SK-N-SH treated with all-trans-retinoic acid at 6 μM for 48 hours (cell line): ENCODE measurements around the gene NUPR2.
"Not testable (repeated sequence)": the region's sequence is repeated elsewhere in the genome, so short reads cannot be mapped to it uniquely, and the experiment has no call there.

Source experiments
- ATAC-seq: fragments of 200-7000 bp; cut with Tn5 transposase; 3 replicates; pipeline ENCODE4 v1.9.1; 2020; ENCODE audit warnings: mild to moderate bottlenecking, moderate library complexity
- CREB5 ChIP-seq: fragments of 250-450 bp; sonication (Bioruptor Pico); IDR thresholded peaks from 2 replicates; pipeline ENCODE4 v1.5.1; 2020; ENCODE audit warnings: low read depth, mild to moderate bottlenecking, moderate library complexity
- CSDC2 ChIP-seq: fragments of 250-450 bp; sonication (Bioruptor Pico); IDR thresholded peaks from 2 replicates; pipeline ENCODE4 v1.5.0; 2020; ENCODE audit warnings: mild to moderate bottlenecking, moderate library complexity
- CSRNP3 ChIP-seq: fragments of 250-450 bp; sonication (Bioruptor Pico); IDR thresholded peaks from 2 replicates; pipeline ENCODE4 v1.5.1; 2021; ENCODE audit warnings: mild to moderate bottlenecking, moderate library complexity
- ESRRG ChIP-seq: fragments of 250-450 bp; sonication (Bioruptor Pico); IDR thresholded peaks from 2 replicates; pipeline ENCODE4 v1.6.1; 2021; ENCODE audit warnings: mild to moderate bottlenecking
- GLIS3 ChIP-seq: fragments of 250-450 bp; sonication (Bioruptor Pico); IDR thresholded peaks from 2 replicates; pipeline ENCODE4 v1.5.0; 2020; ENCODE audit warnings: mild to moderate bottlenecking, moderate library complexity
- ISL1 ChIP-seq: fragments of 250-450 bp; sonication (Bioruptor Pico); IDR thresholded peaks from 2 replicates; pipeline ENCODE4 v2.1.2; 2022; ENCODE audit warnings: mild to moderate bottlenecking, moderate library complexity
- OSR1 ChIP-seq: fragments of 250-450 bp; sonication (Bioruptor Pico); IDR thresholded peaks from 2 replicates; pipeline ENCODE4 v1.8.0; 2022; ENCODE audit warnings: moderate library complexity, mild to moderate bottlenecking, inconsistent platforms
- PATZ1 ChIP-seq: fragments of 250-450 bp; sonication (Bioruptor Pico); IDR thresholded peaks from 2 replicates; pipeline ENCODE4 v1.8.0; 2020; ENCODE audit warnings: mild to moderate bottlenecking, moderate library complexity, borderline replicate concordance
- PPARA ChIP-seq: fragments of 250-450 bp; sonication (Bioruptor Pico); IDR thresholded peaks from 2 replicates; pipeline ENCODE4 v1.5.0; 2020; ENCODE audit warnings: mild to moderate bottlenecking, borderline replicate concordance
- RARB ChIP-seq: fragments of 250-450 bp; sonication (Bioruptor Pico); IDR thresholded peaks from 2 replicates; pipeline ENCODE4 v1.8.0; 2021; ENCODE audit warnings: mild to moderate bottlenecking, moderate library complexity
- SNAI2 ChIP-seq: fragments of 250-450 bp; sonication (Bioruptor Pico); IDR thresholded peaks from 2 replicates; pipeline ENCODE4 v1.5.0; 2020; ENCODE audit warnings: mild to moderate bottlenecking, moderate library complexity
- TCF4 ChIP-seq: fragments of 250-450 bp; sonication (Bioruptor Pico); IDR thresholded peaks from 2 replicates; pipeline ENCODE4 v1.8.0; 2021; ENCODE audit warnings: mild to moderate bottlenecking, moderate library complexity, borderline replicate concordance
- TOX ChIP-seq: fragments of 250-450 bp; sonication (Bioruptor Pico); IDR thresholded peaks from 2 replicates; pipeline ENCODE4 v1.8.0; 2021; ENCODE audit warnings: mild to moderate bottlenecking, moderate library complexity, borderline replicate concordance
- TSHZ2 ChIP-seq: fragments of 250-450 bp; sonication (Bioruptor Pico); IDR thresholded peaks from 2 replicates; pipeline ENCODE4 v1.5.0; 2020; ENCODE audit warnings: mild to moderate bottlenecking, moderate library complexity
- ZC3H10 ChIP-seq: fragments of 250-450 bp; sonication (Bioruptor Pico); IDR thresholded peaks from 2 replicates; pipeline ENCODE4 v1.5.1; 2021; ENCODE audit warnings: mild to moderate bottlenecking, moderate library complexity
- ZFP3 ChIP-seq: fragments of 250-450 bp; sonication (Bioruptor Pico); IDR thresholded peaks from 2 replicates; pipeline ENCODE4 v1.5.0; 2020; ENCODE audit warnings: mild to moderate bottlenecking, moderate library complexity
- ZNF565 ChIP-seq: fragments of 450-650 bp; formaldehyde crosslinking; conservative IDR thresholded peaks from 2 replicates; pipeline ENCODE4 v1.5.0; 2020; ENCODE audit warnings: low read depth, mild to moderate bottlenecking, moderate library complexity
- ZNF70 ChIP-seq: fragments of 450-650 bp; formaldehyde crosslinking; IDR thresholded peaks from 2 replicates; pipeline ENCODE4 v1.5.0; 2020; ENCODE audit warnings: mild to moderate bottlenecking, moderate library complexity
- ZNF8 ChIP-seq: fragments of 450-650 bp; formaldehyde crosslinking; IDR thresholded peaks from 2 replicates; pipeline ENCODE4 v1.5.0; 2020; ENCODE audit warnings: mild to moderate bottlenecking, moderate library complexity

Gene NUPR2

GRCh38 chr7:56115852-56116538 is at the start of gene NUPR2:
Gene NUPR2 (minus strand): TSS chr7:56116417. CDS start chr7:56116314, 103 bp downstream.
- no peak for TF ChIP-seq PPARA (CRISPR knock-in tag)
- TF ChIP-seq PATZ1 (CRISPR knock-in tag) = no peak
- TF ChIP-seq ZNF565 = no peak
- TF ChIP-seq ESRRG (CRISPR knock-in tag) = no peak
- TF ChIP-seq OSR1 (CRISPR knock-in tag) = no peak
- no peak for TF ChIP-seq CSRNP3
- no peak for TF ChIP-seq ZFP3 (CRISPR knock-in tag)
- no peak for TF ChIP-seq ISL1 (CRISPR knock-in tag)
- no peak for TF ChIP-seq SNAI2 (CRISPR knock-in tag)
- peak; percentile 40 for ATAC-seq

GRCh38 chr7:56157238-56157790 is 41.1 kb upstream of the NUPR2 start:
- no peak for ATAC-seq
- TF ChIP-seq RARB (CRISPR knock-in tag) (no peak), SNAI2 (CRISPR knock-in tag) (no peak), CREB5 (CRISPR knock-in tag) (no peak), ZNF565 (no peak), ZC3H10 (no peak), ZNF70 (CRISPR knock-in tag) (no peak), TCF4 (CRISPR knock-in tag) (no peak), GLIS3 (no peak), ZFP3 (CRISPR knock-in tag) (no peak), ZNF8 (CRISPR knock-in tag) (no peak), TOX (CRISPR knock-in tag) (no peak), OSR1 (CRISPR knock-in tag) (no peak), ISL1 (CRISPR knock-in tag) (no peak), PPARA (CRISPR knock-in tag) (no peak), PATZ1 (CRISPR knock-in tag) (no peak), ESRRG (CRISPR knock-in tag) (no peak), CSRNP3 (no peak)

- not testable (repeated sequence) for ATAC-seq
Observed at GRCh38 chr7:56131062-56131461, 14.8 kb upstream of the NUPR2 start.

GRCh38 chr7:56127241-56127975 is 11.2 kb upstream of the NUPR2 start:
- ATAC-seq = no peak; the same call in 1 of the 3 replicates
- TF ChIP-seq TCF4 (CRISPR knock-in tag) (no peak), TSHZ2 (no peak), CSRNP3 (no peak), CSDC2 (CRISPR knock-in tag) (no peak)
